PC-9 (cell line): Measurements from ENCODE around the gene GNG13.

Experiments
- EZH2 ChIP-seq: fragments of 200-600 bp; sonication (generic); IDR thresholded peaks from 2 replicates; pipeline ENCODE4 v1.8.0; 2017; ENCODE audit warnings: antibody characterized with exemption, low read depth
- TF ChIP-seq, protein P1 (sequence below): fragments of 200-600 bp; sonication (generic); conservative IDR thresholded peaks from 2 replicates; pipeline ENCODE4 v1.6.1; 2017; ENCODE audit warnings: mixed run types, antibody characterized with exemption, mild to moderate bottlenecking, moderate library complexity

DNA sequence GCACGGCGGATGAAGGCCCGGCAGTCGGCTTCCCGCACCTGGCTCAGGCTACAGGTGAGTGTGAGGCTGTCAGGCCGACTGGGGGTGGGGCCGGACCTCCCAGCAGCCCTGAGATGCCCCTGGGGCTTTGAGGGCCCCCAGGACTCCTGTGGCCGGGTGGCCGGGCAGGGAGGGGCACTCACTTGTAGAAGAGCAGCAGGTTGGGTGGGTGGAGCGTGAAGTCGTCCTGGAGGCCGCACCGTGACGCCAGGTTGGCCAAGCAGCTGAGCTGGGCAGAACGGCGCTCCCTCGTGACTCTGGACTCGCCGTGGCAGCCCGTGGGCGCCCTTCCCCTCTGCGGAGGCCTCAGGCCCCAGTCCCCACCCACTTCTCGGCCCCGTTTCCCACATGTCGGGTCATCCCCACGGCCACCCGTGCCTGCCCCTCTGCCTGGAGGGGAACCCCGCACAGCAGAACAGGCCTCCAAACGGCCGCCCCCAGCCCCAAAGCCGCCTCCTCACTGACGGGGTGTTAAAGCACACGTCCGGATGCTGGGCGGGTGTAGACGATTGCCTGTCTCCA, 25.2 kb downstream of the GNG13 start:
- TF ChIP-seq, protein P1, sequence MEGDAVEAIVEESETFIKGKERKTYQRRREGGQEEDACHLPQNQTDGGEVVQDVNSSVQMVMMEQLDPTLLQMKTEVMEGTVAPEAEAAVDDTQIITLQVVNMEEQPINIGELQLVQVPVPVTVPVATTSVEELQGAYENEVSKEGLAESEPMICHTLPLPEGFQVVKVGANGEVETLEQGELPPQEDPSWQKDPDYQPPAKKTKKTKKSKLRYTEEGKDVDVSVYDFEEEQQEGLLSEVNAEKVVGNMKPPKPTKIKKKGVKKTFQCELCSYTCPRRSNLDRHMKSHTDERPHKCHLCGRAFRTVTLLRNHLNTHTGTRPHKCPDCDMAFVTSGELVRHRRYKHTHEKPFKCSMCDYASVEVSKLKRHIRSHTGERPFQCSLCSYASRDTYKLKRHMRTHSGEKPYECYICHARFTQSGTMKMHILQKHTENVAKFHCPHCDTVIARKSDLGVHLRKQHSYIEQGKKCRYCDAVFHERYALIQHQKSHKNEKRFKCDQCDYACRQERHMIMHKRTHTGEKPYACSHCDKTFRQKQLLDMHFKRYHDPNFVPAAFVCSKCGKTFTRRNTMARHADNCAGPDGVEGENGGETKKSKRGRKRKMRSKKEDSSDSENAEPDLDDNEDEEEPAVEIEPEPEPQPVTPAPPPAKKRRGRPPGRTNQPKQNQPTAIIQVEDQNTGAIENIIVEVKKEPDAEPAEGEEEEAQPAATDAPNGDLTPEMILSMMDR, result no peak
- no peak for TF ChIP-seq EZH2
